SK-N-MC (cell line): ENCODE data around the gene NCOA1.

Experiments
- EZH2 ChIP-seq: fragments of 200-600 bp; sonication (generic); IDR thresholded peaks from one replicate; pipeline ENCODE4 v1.6.1; 2017; ENCODE audit warnings: antibody characterized with exemption
- FOXP2 ChIP-seq: optimal IDR thresholded peaks from 2 replicates; pipeline ENCODE3; 2011; ENCODE audit warnings: mild to moderate bottlenecking, moderate library complexity; ENCODE audit not compliant: insufficient read depth; ENCODE audit errors: extremely low read length, control extremely low read depth
- POLR2AphosphoS5 ChIP-seq: IDR thresholded peaks from 2 replicates; pipeline ENCODE4 v1.6.1; 2012; ENCODE audit warnings: mild to moderate bottlenecking, low read depth, low read length, borderline replicate concordance

- TF ChIP-seq EZH2, result no peak
- no peak for TF ChIP-seq POLR2AphosphoS5
- TF ChIP-seq FOXP2, result no peak
Observed at GRCh38 chr2:24539258-24539657, 48.2 kb downstream of the NCOA1 start.
